ENCODE data around the gene SON.
"Not testable (repeated sequence)": the region's sequence is repeated elsewhere in the genome, so short reads cannot be mapped to it uniquely, and the experiment has no call there.

Gene SON

GRCh38 chr21:33542640-33543504 lies at the start of gene SON:
SON (plus strand) TSS chr21:33543038; CDS start chr21:33543093, 55 bp downstream.
- DNase-seq (ENCODE audit: low read depth in 4 of 4, low spot score in 1 of 4) = peak; percentile 81 to 97 (median 94)

- no peak for DNase-seq (ENCODE audit: low read depth in 4 of 4, low spot score in 1 of 4)
Measured at GRCh38 chr21:33493756-33494155, 49.1 kb upstream of the SON start.

- DNase-seq (ENCODE audit: low read depth in 4 of 4, low spot score in 1 of 4) = no peak
Measured at GRCh38 chr21:33495743-33496142, 47.1 kb upstream of the SON start.

GRCh38 chr21:33496345-33496744 lies 46.5 kb upstream of the SON start:
- DNase-seq (ENCODE audit: low read depth in 4 of 4, low spot score in 1 of 4) = no peak

- DNase-seq (ENCODE audit: low read depth in 4 of 4, low spot score in 1 of 4) = no peak
Measured at GRCh38 chr21:33505833-33506232, 37.0 kb upstream of the SON start.

GRCh38 chr21:33507003-33507402 lies 35.8 kb upstream of the SON start:
- DNase-seq (ENCODE audit: low read depth in 4 of 4, low spot score in 1 of 4) = not testable (repeated sequence)

GRCh38 chr21:33510826-33511225 lies 32.0 kb upstream of the SON start:
- DNase-seq (ENCODE audit: low read depth in 4 of 4, low spot score in 1 of 4) = no peak

GRCh38 chr21:33511639-33512038 lies 31.2 kb upstream of the SON start:
- DNase-seq (ENCODE audit: low read depth in 4 of 4, low spot score in 1 of 4) = no peak

- no peak for DNase-seq (ENCODE audit: low read depth in 4 of 4, low spot score in 1 of 4)
Measured at GRCh38 chr21:33512481-33512880, 30.4 kb upstream of the SON start.

- DNase-seq (ENCODE audit: low read depth in 4 of 4, low spot score in 1 of 4) = no peak
Measured at GRCh38 chr21:33514229-33514628, 28.6 kb upstream of the SON start.

GRCh38 chr21:33518899-33519298 lies 23.9 kb upstream of the SON start:
- no peak for DNase-seq (ENCODE audit: low read depth in 4 of 4, low spot score in 1 of 4)

GRCh38 chr21:33522297-33522952 lies 20.4 kb upstream of the SON start:
- no peak for DNase-seq (ENCODE audit: low read depth in 4 of 4, low spot score in 1 of 4)

- no peak for DNase-seq (ENCODE audit: low read depth in 4 of 4, low spot score in 1 of 4)
Measured at GRCh38 chr21:33522953-33523349, 19.9 kb upstream of the SON start.

- no peak for DNase-seq (ENCODE audit: low read depth in 4 of 4, low spot score in 1 of 4)
Measured at GRCh38 chr21:33531007-33531406, 11.8 kb upstream of the SON start.

- no peak for DNase-seq (ENCODE audit: low read depth in 4 of 4, low spot score in 1 of 4)
Measured at GRCh38 chr21:33537212-33537611, 5.6 kb upstream of the SON start.

GRCh38 chr21:33539616-33540015 lies 3.2 kb upstream of the SON start:
- no peak for DNase-seq (ENCODE audit: low read depth in 4 of 4, low spot score in 1 of 4)

GRCh38 chr21:33540711-33541104 lies 2.1 kb upstream of the SON start:
- no peak for DNase-seq (ENCODE audit: low read depth in 4 of 4, low spot score in 1 of 4)

- DNase-seq (ENCODE audit: low read depth in 4 of 4, low spot score in 1 of 4) = no peak
Measured at GRCh38 chr21:33541105-33541711, 1.6 kb upstream of the SON start.

- peak; percentile 64 to 79 (median 74) for DNase-seq (ENCODE audit: low read depth in 4 of 4, low spot score in 1 of 4)
Measured at GRCh38 chr21:33541756-33542639, 840 bp upstream of the SON start, which contains the start of gene GART. GART (minus strand) TSS chr21:33542117; CDS start chr21:33539315, 2,802 bp downstream.

GRCh38 chr21:33543505-33544129 lies 779 bp downstream of the SON start:
- peak; percentile 38 to 70 (median 48) for DNase-seq (ENCODE audit: low read depth in 4 of 4, low spot score in 1 of 4)

Data from stimulated activated CD4-positive, alpha-beta T cell treated with anti-CD3 and anti-CD28 coated beads, Interleukin-1b, Interleukin-23, amount 100 ng/mL, for 24 hours (primary cell).